GM21576 (cell line): Measurements from ENCODE around the gene FAM118B.

ENCODE experiments used
- ATAC-seq: cut with Tn5 transposase; IDR thresholded peaks from one replicate; pipeline ENCODE4 v1.9.1; 2021; ENCODE audit warnings: mild to moderate bottlenecking, moderate library complexity; ENCODE audit not compliant: unreplicated experiment

Gene FAM118B

GRCh38 chr11:126211236-126212088 lies at the start of gene FAM118B, which contains the start of gene RPUSD4:
Gene FAM118B (plus strand): TSS chr11:126211782. CDS start chr11:126235002, 23,220 bp downstream.
Gene RPUSD4 (minus strand): TSS chr11:126211650. CDS start chr11:126211638, 12 bp downstream.
- ATAC-seq = peak; percentile 95

- no peak for ATAC-seq
Observed at GRCh38 chr11:126162306-126163030, 49.1 kb upstream of the FAM118B start.

- ATAC-seq = no peak
Observed at GRCh38 chr11:126163074-126163700, 48.4 kb upstream of the FAM118B start.

GRCh38 chr11:126163779-126164178 lies 47.8 kb upstream of the FAM118B start:
- no peak for ATAC-seq

GRCh38 chr11:126164781-126165180 lies 46.8 kb upstream of the FAM118B start:
- ATAC-seq = no peak

GRCh38 chr11:126165311-126165720 lies 46.3 kb upstream of the FAM118B start:
- no peak for ATAC-seq

GRCh38 chr11:126165757-126166156 lies 45.8 kb upstream of the FAM118B start:
- ATAC-seq = no peak

GRCh38 chr11:126166413-126166812 lies 45.2 kb upstream of the FAM118B start:
- ATAC-seq = no peak

DNA sequence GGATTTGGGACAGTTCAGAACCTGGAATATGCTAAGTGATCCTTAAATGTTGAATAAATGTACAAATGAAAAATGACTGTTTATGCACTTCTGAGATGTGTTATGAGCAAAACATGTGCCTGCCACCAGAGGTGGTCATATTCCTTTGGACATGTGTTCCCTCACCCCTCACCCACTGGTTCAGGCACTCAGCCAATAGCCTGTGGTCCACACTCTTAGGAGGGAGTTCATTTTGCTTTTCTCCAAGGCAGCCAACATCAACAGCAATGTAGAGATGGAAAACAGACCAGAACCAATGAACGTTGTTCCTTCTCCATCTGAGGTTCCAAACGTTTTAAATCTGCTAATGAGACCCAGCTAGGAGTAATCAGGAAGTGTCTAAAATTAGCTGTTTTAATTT lies 44.1 kb upstream of the FAM118B start:
- ATAC-seq = no peak

DNA sequence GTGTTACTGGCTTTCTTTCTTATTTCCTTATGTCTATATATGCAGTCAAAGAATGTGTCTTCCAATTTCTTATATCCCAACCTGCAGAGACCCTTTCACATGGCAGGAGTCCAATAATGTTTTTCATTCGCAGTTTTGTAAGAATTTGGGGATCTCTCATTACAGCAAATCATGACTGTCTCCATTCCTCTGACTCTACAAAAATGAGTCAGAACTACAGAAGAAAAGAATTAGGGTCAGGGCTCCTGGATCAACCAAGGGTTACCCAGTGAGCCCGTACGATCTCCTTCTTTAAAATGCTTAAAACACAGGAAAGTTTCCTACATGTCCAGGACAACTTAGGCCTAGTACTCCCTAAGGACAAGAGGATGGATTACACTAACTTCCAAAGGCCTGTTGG lies 42.3 kb upstream of the FAM118B start:
- ATAC-seq = no peak

DNA sequence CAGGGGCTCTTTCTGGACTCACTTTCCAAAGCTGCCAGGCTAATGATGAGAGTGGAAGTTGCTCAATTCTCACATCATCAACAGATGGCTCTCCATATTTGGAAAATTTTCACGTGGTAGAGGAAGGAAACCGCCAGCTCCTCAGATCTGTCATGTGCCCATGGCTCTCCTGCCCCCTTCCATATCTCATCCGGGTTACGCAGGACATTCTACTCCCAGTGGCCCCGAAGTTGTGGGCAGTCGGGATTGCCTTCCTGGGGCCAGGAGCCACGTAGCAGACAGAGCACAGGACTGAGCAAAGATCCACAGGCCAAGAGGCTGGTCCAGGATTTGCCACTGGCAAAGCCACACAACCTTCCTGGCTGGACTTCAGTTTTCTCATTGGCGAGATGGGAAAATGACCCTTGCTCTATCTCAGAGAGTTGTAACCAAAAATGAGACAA lies 39.0 kb upstream of the FAM118B start:
- no peak for ATAC-seq

DNA sequence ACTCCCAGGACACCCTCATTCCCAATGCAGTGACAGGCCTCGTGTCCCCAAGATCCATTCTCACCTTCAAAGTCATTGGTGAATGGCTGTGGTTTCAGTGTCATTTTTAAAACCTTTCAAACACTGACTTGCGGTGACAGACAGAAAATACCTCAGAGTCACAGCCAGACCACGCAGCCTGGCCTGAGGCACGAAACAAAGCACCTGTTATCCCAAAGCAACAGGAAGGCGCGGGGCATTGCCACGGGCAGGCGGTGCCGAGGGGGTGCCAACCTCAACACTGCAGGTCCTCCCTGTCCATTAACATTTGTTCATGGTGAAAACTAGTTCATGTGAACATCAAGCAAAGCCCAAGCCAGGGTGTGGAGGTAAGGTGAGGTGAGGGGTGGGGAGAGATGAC lies 38.3 kb upstream of the FAM118B start:
- no peak for ATAC-seq

GRCh38 chr11:126174816-126175215 lies 36.8 kb upstream of the FAM118B start:
- no peak for ATAC-seq

DNA sequence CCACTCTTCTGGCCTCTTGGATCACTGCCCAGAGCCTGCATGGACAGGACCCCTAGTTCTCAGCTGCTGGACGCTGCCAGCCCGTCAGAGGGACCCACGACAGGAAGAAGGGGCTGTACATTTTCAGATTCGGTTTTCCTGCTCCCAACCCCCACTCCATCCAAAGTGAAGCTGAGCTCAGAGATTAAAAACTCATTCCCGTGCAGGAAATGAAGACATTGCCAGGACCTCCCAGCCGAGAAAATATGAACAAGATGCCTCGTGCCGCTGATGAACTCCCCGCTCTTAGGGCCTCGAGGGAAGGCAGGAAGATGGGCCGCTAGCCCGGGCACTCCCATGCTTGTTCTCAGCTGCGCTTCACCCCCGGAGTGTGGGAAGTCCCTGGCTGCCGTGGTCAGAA lies 36.2 kb upstream of the FAM118B start:
- ATAC-seq = no peak

DNA sequence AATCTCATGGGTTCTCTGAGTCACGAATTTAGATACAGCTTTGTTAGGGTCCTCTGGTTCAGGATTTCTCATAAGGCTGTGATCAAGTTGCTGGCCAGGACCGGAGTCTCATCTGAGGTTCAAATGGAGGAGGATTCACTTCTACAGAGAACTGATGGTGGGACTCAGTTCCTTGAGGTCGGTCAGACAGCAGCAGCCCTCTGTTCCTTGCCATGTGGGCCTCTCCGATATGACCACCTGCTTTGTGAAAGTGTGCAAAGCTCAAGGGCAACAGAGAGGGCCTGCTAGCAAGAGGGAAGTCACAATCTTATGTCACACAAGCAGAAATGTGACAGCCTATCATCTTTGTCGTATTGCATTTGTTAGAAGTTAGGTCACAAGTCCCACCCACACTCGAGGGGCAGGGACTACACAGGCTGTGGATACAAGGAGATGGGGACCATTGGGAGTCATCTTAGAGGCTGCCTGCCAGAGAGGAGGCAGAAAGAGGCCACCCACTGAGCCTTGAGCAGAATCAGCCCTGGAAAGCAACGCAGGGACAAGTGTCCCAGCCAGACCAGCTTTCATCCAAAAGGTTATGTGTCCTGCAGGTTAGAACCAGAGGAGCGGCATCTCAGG lies 34.6 kb upstream of the FAM118B start:
- no peak for ATAC-seq

DNA sequence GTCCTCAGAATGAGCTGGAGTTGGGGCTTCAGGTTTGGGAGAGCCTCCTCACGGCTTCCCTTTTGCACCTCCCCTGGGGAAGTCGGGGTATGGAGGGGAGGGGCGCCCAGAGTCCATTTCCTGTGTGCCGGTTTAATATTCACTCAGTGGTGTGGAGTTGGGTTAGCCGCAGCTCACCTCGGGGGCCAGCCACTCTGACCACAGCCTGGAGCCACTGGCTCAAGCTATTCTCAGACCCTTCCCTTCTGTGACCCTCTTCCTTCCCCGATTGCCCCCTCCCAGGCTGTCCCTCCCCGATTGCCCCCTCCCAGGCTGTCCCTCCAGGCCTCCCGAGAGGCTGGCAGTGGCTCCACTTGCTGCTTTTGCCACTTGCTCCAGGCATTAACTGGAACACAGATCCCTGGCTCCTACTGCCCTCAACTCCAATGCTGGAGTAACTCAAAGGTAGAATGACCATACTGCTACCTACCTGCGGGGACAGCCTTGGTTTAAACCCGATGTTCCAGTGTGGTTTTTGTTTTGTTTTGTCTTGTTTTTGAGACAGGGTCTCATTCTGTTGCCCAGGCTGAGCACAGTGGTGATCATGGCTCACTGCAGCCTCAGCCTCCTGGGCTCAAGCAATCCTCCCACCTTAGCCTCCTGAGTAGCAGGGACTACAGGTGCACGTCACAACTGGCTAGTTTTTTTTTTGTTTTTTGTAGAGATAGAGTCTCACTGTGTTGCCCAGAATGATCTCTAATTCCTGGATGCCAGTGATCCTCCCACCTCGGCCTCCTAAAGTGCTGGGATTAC lies 29.4 kb upstream of the FAM118B start:
- ATAC-seq = no peak

- no peak for ATAC-seq
Observed at GRCh38 chr11:126182787-126183445, 28.7 kb upstream of the FAM118B start.

GRCh38 chr11:126185259-126186024 lies 26.1 kb upstream of the FAM118B start:
- no peak for ATAC-seq
